Activated naive CD8-positive, alpha-beta T cell (primary cell): ENCODE measurements around the gene TUSC2.
"Not testable (repeated sequence)": the region's sequence is repeated elsewhere in the genome, so short reads cannot be mapped to it uniquely, and the experiment has no call there.

Experiments used
- H3K27ac Mint-ChIP-seq: one replicate; pipeline ENCODE4 v1.8.0; 2021; ENCODE audit warnings: mixed read lengths
- H3K27me3 Mint-ChIP-seq: one replicate; pipeline ENCODE4 v1.8.0; 2021; ENCODE audit warnings: mixed read lengths
- H3K36me3 Mint-ChIP-seq: one replicate; pipeline ENCODE4 v1.8.0; 2021; ENCODE audit warnings: mixed read lengths
- H3K4me1 Mint-ChIP-seq: one replicate; pipeline ENCODE4 v1.8.0; 2021; ENCODE audit warnings: low read depth, mixed read lengths
- H3K4me3 Mint-ChIP-seq: one replicate; pipeline ENCODE4 v1.8.0; 2021; ENCODE audit warnings: mild to moderate bottlenecking, mixed read lengths
- H3K9me3 Mint-ChIP-seq: one replicate; pipeline ENCODE4 v1.8.0; 2021; ENCODE audit warnings: low read depth, mixed read lengths

TUSC2 gene

GRCh38 chr3:50319894-50320625, 8.0 kb downstream of the TUSC2 start:
- Mint-ChIP-seq H3K27me3 (no peaks in the 10 kb centered on the region), H3K4me1 (peaks cover 34% of the 10 kb centered on the region), H3K27ac (no peak overlapping the region), H3K4me3 (peak overlapping the region; percentile 94), H3K9me3 (no peaks in the 10 kb centered on the region), H3K36me3 (peaks cover 2% of the 10 kb centered on the region)

GRCh38 chr3:50319181-50319893, 8.7 kb downstream of the TUSC2 start:
- peaks cover 27% of the 10 kb centered on the region for H3K4me1 Mint-ChIP-seq
- H3K36me3 Mint-ChIP-seq = peaks cover 2% of the 10 kb centered on the region
- H3K9me3 Mint-ChIP-seq = no peaks in the 10 kb centered on the region
- no peak overlapping the region for H3K27ac Mint-ChIP-seq
- no peaks in the 10 kb centered on the region for H3K27me3 Mint-ChIP-seq
- peak overlapping the region; percentile 94 for H3K4me3 Mint-ChIP-seq

GRCh38 chr3:50318615-50319014, 9.4 kb downstream of the TUSC2 start:
- H3K27me3 Mint-ChIP-seq = no peaks in the 10 kb centered on the region
- H3K4me1 Mint-ChIP-seq = peaks cover 27% of the 10 kb centered on the region
- H3K4me3 Mint-ChIP-seq = peak overlapping the region; percentile 51
- H3K36me3 Mint-ChIP-seq = peaks cover 2% of the 10 kb centered on the region
- peak overlapping the region; percentile 28 for H3K27ac Mint-ChIP-seq
- H3K9me3 Mint-ChIP-seq = no peaks in the 10 kb centered on the region

DNA sequence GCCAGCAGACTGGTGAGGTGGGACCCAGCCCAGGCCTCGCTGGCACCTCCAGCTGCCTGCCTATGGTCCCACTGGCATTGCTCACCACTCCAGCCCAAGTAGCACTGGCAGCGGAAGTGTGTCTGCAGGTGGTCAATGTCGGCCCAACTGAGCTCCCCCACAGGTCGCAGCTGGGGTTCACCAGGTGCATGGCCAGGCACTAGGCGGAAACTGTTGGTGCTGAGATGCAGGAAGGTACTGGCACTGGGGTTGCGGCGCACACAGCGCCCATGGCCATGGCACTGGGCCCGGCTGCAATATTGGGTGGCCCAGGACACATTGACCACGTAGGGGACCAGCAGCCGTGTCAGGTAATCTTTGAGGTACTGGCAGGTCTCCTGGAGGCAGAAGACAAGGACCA, 9.9 kb downstream of the TUSC2 start:
- H3K36me3 Mint-ChIP-seq = peaks cover 2% of the 10 kb centered on the region
- no peaks in the 10 kb centered on the region for H3K9me3 Mint-ChIP-seq
- H3K27ac Mint-ChIP-seq = no peak overlapping the region
- H3K27me3 Mint-ChIP-seq = no peaks in the 10 kb centered on the region
- peaks cover 27% of the 10 kb centered on the region for H3K4me1 Mint-ChIP-seq
- H3K4me3 Mint-ChIP-seq = no peak overlapping the region

GRCh38 chr3:50317300-50317699, 10.7 kb downstream of the TUSC2 start:
- Mint-ChIP-seq H3K27me3 (no peaks in the 10 kb centered on the region), H3K36me3 (peaks cover 2% of the 10 kb centered on the region), H3K4me1 (peaks cover 27% of the 10 kb centered on the region), H3K27ac (no peak overlapping the region), H3K9me3 (no peaks in the 10 kb centered on the region), H3K4me3 (no peak overlapping the region)

- H3K36me3 Mint-ChIP-seq = peaks cover 2% of the 10 kb centered on the region
- peak overlapping the region; percentile 35 for H3K27ac Mint-ChIP-seq
- H3K4me1 Mint-ChIP-seq = peaks cover 27% of the 10 kb centered on the region
- no peaks in the 10 kb centered on the region for H3K9me3 Mint-ChIP-seq
- H3K27me3 Mint-ChIP-seq = no peaks in the 10 kb centered on the region
- peak overlapping the region; percentile 63 for H3K4me3 Mint-ChIP-seq
Observed at GRCh38 chr3:50316657-50317242, 11.3 kb downstream of the TUSC2 start.

GRCh38 chr3:50314816-50315215, 13.2 kb downstream of the TUSC2 start:
- Mint-ChIP-seq H3K9me3 (no peaks in the 10 kb centered on the region), H3K36me3 (peaks cover 2% of the 10 kb centered on the region)

GRCh38 chr3:50314342-50314741, 13.7 kb downstream of the TUSC2 start:
- Mint-ChIP-seq H3K27me3 (no peaks in the 10 kb centered on the region), H3K4me3 (no peak overlapping the region), H3K9me3 (no peaks in the 10 kb centered on the region), H3K4me1 (peaks cover 19% of the 10 kb centered on the region), H3K27ac (peak overlapping the region; percentile 8), H3K36me3 (peaks cover 2% of the 10 kb centered on the region)

More at GRCh38 chr3:50314816-50315215, 13.2 kb downstream of the TUSC2 start:
- H3K4me1 Mint-ChIP-seq = peaks cover 20% of the 10 kb centered on the region
- no peaks in the 10 kb centered on the region for H3K27me3 Mint-ChIP-seq
- no peak overlapping the region for H3K4me3 Mint-ChIP-seq
- no peak overlapping the region for H3K27ac Mint-ChIP-seq

GRCh38 chr3:50312041-50312440, 16.0 kb downstream of the TUSC2 start:
- not testable (repeated sequence) for H3K9me3 Mint-ChIP-seq, H3K27me3 Mint-ChIP-seq, H3K36me3 Mint-ChIP-seq, H3K27ac Mint-ChIP-seq, H3K4me3 Mint-ChIP-seq
- H3K4me1 Mint-ChIP-seq = peaks cover 12% of the 10 kb centered on the region

DNA sequence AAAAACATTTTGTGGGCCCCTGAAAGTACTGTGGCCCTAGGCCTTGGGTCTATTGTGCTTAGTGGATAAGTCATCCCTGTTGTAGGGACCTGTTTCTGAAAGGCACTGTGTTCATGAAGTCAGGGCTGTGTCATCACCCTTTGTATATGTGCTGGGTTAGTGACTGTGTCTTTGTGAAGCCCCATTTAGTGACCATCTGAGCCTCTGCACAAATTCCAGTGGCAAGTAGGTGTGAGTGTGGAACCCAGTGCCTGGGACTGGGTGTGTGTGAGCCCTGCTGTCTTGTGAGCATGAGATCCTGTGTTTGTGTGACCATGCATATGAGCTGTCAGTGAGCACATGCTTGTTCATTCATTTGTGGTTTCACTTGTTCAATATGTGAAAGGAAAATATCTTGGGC, 23.4 kb downstream of the TUSC2 start:
- no peaks in the 10 kb centered on the region for H3K27me3 Mint-ChIP-seq
- no peaks in the 10 kb centered on the region for H3K9me3 Mint-ChIP-seq
- no peak overlapping the region for H3K27ac Mint-ChIP-seq
- no peaks in the 10 kb centered on the region for H3K36me3 Mint-ChIP-seq
- no peak overlapping the region for H3K4me3 Mint-ChIP-seq
- peaks cover 16% of the 10 kb centered on the region for H3K4me1 Mint-ChIP-seq

DNA sequence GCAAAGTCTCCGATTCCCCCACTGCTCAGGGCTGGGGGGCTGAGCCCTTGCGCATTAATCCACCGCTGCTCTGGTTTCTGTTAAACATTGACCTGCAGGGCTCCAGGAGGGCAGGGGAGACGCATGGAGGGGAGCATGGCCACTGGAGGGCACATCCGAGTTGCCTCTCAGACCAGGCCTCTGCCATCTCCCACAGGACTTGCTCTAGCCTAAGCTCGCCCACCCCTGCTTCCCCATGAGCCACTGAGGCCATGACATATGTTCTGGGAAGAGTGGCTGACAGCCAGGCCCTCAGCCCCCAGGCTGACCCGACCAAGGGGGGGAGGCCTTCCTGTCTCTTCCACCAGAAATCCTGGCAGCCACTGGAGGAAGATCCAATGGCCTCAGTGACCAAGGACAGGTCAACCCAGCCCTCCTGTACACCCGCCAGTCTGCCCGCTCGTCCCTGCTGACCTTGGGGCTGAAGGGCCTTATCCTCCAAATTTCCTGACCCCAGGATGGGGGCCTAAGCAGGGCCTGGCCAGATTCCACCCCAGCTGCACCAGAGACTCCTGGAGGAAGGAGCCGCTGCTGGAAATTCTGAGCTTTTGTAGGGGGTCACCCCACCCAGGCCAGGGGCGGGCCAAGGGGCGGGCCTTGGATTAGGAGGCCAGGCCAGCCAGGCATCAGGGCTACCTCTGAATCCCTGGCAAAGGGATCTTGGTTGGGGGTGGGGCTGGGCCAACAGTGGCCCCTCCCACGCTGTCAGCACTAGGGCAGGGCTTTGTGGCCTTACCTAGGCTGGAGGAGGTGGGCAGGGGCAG, 24.8 kb downstream of the TUSC2 start, which contains the start of gene HYAL1:
TSS of gene HYAL1 (minus strand) at position 562 of the 803 bp plus-strand sequence. CDS start 618 bp downstream, outside the sequence.
- peaks cover 19% of the 10 kb centered on the region for H3K4me1 Mint-ChIP-seq
- no peaks in the 10 kb centered on the region for H3K36me3 Mint-ChIP-seq
- no peak within 1 kb of the TSS for H3K27ac Mint-ChIP-seq

DNA sequence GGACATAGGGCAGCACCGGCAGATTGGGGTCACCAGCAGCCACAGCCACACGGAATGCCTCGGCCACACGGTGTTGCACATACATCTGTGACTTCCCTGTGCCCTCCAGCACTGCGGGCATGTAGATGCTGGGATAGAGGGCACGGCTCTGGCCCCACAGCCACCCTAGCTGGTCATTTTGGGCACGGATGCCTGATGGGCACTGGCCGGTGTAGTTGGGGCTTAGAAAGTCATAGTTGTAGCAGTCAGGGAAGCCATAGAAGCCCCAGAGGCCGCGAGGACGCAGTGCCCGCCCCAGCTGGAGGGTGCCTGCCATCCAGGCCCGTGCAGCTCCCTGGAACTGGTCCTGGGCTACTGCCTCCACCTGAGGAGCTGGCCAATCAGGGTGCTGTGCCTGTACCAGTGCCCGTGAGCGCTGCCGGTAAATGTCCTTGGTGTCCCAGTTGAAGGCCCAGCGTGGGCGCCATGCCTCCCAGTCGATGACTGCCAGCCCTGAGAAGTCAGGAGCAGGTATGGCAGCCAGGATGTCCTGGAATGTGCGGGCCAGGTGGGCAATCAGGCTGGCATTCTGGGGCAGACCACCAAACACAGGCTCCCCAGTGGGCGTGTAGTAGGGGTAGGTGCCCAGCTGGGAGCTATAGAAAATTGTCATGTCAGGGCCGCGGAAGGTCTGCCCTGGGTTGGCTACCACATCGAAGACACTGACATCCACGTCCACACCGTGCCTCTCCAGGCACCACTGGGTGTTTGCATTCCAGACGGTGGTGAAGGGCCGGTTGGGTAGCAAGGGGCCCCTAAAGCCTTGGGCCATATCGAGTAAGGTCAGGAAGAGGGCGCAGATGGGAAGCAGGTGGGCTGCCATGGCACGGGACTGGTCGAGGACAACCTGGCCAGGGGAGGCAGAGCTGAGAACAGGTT, 25.7 kb downstream of the TUSC2 start:
- H3K9me3 Mint-ChIP-seq = no peaks in the 10 kb centered on the region
- H3K27ac Mint-ChIP-seq = no peak overlapping the region
- H3K36me3 Mint-ChIP-seq = no peaks in the 10 kb centered on the region
- peaks cover 26% of the 10 kb centered on the region for H3K4me1 Mint-ChIP-seq
- H3K4me3 Mint-ChIP-seq = no peak overlapping the region
- no peaks in the 10 kb centered on the region for H3K27me3 Mint-ChIP-seq

More for the DNA sequence above, 24.8 kb downstream of the TUSC2 start, which contains the start of gene HYAL1:
- Mint-ChIP-seq H3K4me3 (no peak within 1 kb of the TSS), H3K9me3 (no peaks in the 10 kb centered on the region), H3K27me3 (no peaks in the 10 kb centered on the region)

DNA sequence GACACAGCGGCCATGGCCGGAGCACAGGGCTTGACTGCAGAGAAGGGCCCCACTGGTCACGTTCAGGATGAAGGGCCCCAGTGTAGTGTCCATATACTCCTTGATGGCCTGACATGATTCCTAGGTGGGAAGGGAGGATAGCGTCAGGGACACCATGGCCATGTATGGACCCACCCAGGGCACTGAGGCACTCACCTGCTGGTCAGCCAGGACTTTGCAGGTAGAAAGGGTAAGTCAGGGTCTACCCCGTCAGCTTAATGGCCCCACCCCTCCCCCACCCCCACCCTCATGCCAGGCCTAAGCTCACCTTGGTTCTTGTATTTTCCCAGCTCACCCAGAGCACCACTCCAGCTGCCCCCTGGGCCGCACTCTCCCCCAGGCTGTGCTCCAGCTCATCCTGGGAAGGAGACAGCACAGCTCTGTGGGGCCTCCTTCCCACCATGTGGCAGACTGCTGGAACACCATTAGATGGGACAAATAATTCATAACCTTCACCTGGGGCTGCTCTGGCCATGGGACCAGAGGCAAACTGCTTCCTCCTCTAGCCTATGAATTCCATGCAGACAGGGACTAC, 27.3 kb downstream of the TUSC2 start:
- H3K36me3 Mint-ChIP-seq = no peaks in the 10 kb centered on the region
- no peaks in the 10 kb centered on the region for H3K9me3 Mint-ChIP-seq
- H3K4me3 Mint-ChIP-seq = peak overlapping the region; percentile 97
- H3K27ac Mint-ChIP-seq = peak overlapping the region; percentile 98
- no peaks in the 10 kb centered on the region for H3K27me3 Mint-ChIP-seq
- H3K4me1 Mint-ChIP-seq = peaks cover 26% of the 10 kb centered on the region
